CD14-positive monocyte (primary cell): ENCODE results near the gene TMEM95. TPM values are rescaled to one million over a fixed set of nuclear protein-coding genes. Genes with fewer than 3 reads are reported as not detected.

Experiments used
- DNase-seq, 3 donors: peaks; one replicate each; pipeline ENCODE4 v3.0.0-alpha.2; 2011 to 2022
- H2AFZ ChIP-seq: 2 replicates; pipeline ENCODE4 v1.6.0; 2012; ENCODE audit warnings: mild to moderate bottlenecking, low read depth, low read length, inconsistent platforms; ENCODE audit not compliant: insufficient read depth, poor library complexity, severe bottlenecking
- H3K27ac ChIP-seq, 2 donors: 1 replicate in 1 of 2; 2 replicates in 1 of 2; pipeline ENCODE4 v1.5.1; 2012 to 2013; ENCODE audit warnings: low read length in 2 of 2, control low read depth in 1 of 2, inconsistent platforms in 1 of 2, low read depth in 1 of 2, mild to moderate bottlenecking in 1 of 2
- H3K27me3 ChIP-seq, 2 donors: one replicate each; pipeline versions ENCODE4 v1.6.0 to v1.6.1; 2011 to 2013; ENCODE audit warnings: low read length in 2 of 2; ENCODE audit not compliant: control insufficient read depth in 2 of 2, insufficient read depth in 2 of 2
- H3K36me3 ChIP-seq, 2 donors: replicated peaks in 1 of 2; 1 replicate in 1 of 2; 2 replicates in 1 of 2; pipeline versions ENCODE4 v1.5.1 to v1.6.1; 2012 to 2013; ENCODE audit warnings: low read length in 2 of 2, control low read depth in 1 of 2, inconsistent platforms in 1 of 2, mild to moderate bottlenecking in 1 of 2; ENCODE audit not compliant: insufficient read depth in 2 of 2, control insufficient read depth in 1 of 2
- H3K4me1 ChIP-seq, 2 donors: 1 replicate in 1 of 2; 2 replicates in 1 of 2; pipeline versions ENCODE4 v1.5.1 to v1.6.1; 2012 to 2013; ENCODE audit warnings: low read length in 2 of 2, control low read depth in 1 of 2, inconsistent platforms in 1 of 2, mild to moderate bottlenecking in 1 of 2, moderate library complexity in 1 of 2; ENCODE audit not compliant: insufficient read depth in 2 of 2, control insufficient read depth in 1 of 2
- H3K4me2 ChIP-seq: replicated peaks from 2 replicates; pipeline ENCODE3; 2012; ENCODE audit warnings: low read length, moderate library complexity, mild to moderate bottlenecking; ENCODE audit not compliant: poor library complexity, severe bottlenecking; ENCODE audit errors: extremely low read depth
- H3K4me3 ChIP-seq, 3 experiments: fragments of 200-600 bp in 1 of 3; sonication (generic) in 1 of 3; replicated peaks in 1 of 3; 1 replicate in 2 of 3; 2 replicates in 1 of 3; pipeline ENCODE4 v1.5.1; 2011 to 2013; ENCODE audit warnings: low read length in 3 of 3, mild to moderate bottlenecking in 3 of 3, control low read depth in 2 of 3, low read depth in 2 of 3, inconsistent platforms in 1 of 3, moderate library complexity in 1 of 3
- H3K79me2 ChIP-seq: 2 replicates; pipeline ENCODE4 v1.6.0; 2012; ENCODE audit warnings: mild to moderate bottlenecking, control low read depth, inconsistent platforms, low read length, moderate library complexity; ENCODE audit not compliant: insufficient read depth
- H3K9ac ChIP-seq: 2 replicates; pipeline ENCODE4 v1.6.0; 2017; ENCODE audit warnings: low read length, mild to moderate bottlenecking; ENCODE audit not compliant: insufficient read depth, poor library complexity, severe bottlenecking
- H3K9me3 ChIP-seq, 2 donors: replicated peaks in 1 of 2; 1 replicate in 1 of 2; 2 replicates in 1 of 2; pipeline versions ENCODE4 v1.5.1 to v1.6.1; 2012 to 2013; ENCODE audit warnings: low read length in 2 of 2, control low read depth in 1 of 2; ENCODE audit not compliant: control insufficient read depth in 1 of 2, insufficient read depth in 1 of 2
- H4K20me1 ChIP-seq: 2 replicates; pipeline ENCODE4 v1.6.0; 2012; ENCODE audit warnings: mild to moderate bottlenecking, low read length, control low read depth, moderate library complexity; ENCODE audit not compliant: insufficient read depth
- H3K27ac Mint-ChIP-seq, 7 donors: one replicate each; pipeline ENCODE4 v1.8.0; 2020; ENCODE audit warnings: mild to moderate bottlenecking in 7 of 7, mixed read lengths in 7 of 7, moderate library complexity in 6 of 7, inconsistent platforms in 2 of 7
- H3K27me3 Mint-ChIP-seq, 3 donors: one replicate each; pipeline ENCODE4 v1.8.0; 2021 to 2022; ENCODE audit warnings: low read depth in 3 of 3, mild to moderate bottlenecking in 3 of 3, mixed read lengths in 3 of 3, moderate library complexity in 3 of 3, inconsistent platforms in 1 of 3
- H3K36me3 Mint-ChIP-seq, 2 donors: one replicate each; pipeline ENCODE4 v1.8.0; 2020; ENCODE audit warnings: mixed read lengths in 2 of 2, inconsistent platforms in 1 of 2, mild to moderate bottlenecking in 1 of 2
- H3K4me1 Mint-ChIP-seq: one replicate; pipeline ENCODE4 v1.8.0; 2020; ENCODE audit warnings: mild to moderate bottlenecking, mixed read lengths
- H3K4me3 Mint-ChIP-seq, 2 donors: one replicate each; pipeline ENCODE4 v1.8.0; 2020; ENCODE audit warnings: mild to moderate bottlenecking in 2 of 2, mixed read lengths in 2 of 2, moderate library complexity in 1 of 2
- H3K9me3 Mint-ChIP-seq, 7 donors: one replicate each; pipeline ENCODE4 v1.8.0; 2020 to 2022; ENCODE audit warnings: mixed read lengths in 7 of 7, mild to moderate bottlenecking in 6 of 7, moderate library complexity in 6 of 7, inconsistent platforms in 2 of 7
- WGBS: methylation state at CpG from one replicate; pipeline ENCODE4 v1.1.5; 2013; ENCODE audit warnings: missing lambda C conversion rate; ENCODE audit not compliant: insufficient coverage; 5-methylcytosine and 5-hydroxymethylcytosine counted together
- intact Hi-C, 2 donors: fragments of 100-400 bp; cut with micrococcal nuclease; formaldehyde crosslinking; loops; one replicate each; pipeline versions ENCODE4 v1.15.0 to v1.15.1; 2023
- polyA plus RNA-seq, 3 donors: library from polyadenylated mRNA; depleted of rRNA in 1 of 3; unstranded in 2 of 3; stranded (reverse) in 1 of 3; fragments of 300-500 nt in 2 of 3; fragments of >200 nt in 1 of 3; fragmentation: Illumina TruSeq in 2 of 3; gene quantifications; 1 replicate in 2 of 3; 2 replicates in 1 of 3; pipeline ENCODE4 v1.2.3, GENCODE V29; 2012 to 2021
- TF ChIP-seq, protein P1 (sequence below): fragments of 200-600 bp; IDR thresholded peaks from one replicate; pipeline ENCODE4 v1.8.0; 2022; ENCODE audit warnings: antibody characterized with exemption, mild to moderate bottlenecking

The TMEM95 gene
- polyA plus RNA-seq, 3 donors, result not detected

DNA sequence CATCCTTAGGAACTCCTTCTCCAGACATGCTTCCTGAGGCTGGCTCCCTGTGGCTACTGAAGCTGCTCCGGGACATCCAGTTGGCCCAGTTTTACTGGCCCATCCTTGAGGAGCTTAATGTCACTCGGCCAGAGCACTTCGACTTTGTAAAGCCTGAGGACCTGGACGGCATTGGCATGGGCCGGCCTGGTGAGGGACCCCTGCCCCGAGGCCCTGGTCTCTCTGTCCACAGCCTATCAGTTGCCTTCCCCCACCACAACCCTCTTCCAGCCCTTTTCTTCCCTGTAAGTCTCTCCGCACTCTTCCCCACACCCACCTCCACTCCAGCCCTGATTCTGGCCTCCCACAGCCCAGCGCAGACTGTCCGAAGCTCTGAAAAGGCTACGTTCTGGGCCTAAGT, 27.9 kb downstream of the TMEM95 start:
- H3K4me3 Mint-ChIP-seq, result peak overlapping the region in 1 of 2 donors; percentile 84
- Histone ChIP-seq H3K4me3 (no peak overlapping the region), H3K4me1 (peaks cover 16 to 23% of the 10 kb centered on the region in 2 donors), H3K36me3 (peaks cover 0 to 4% of the 10 kb centered on the region in 2 donors), H3K9me3 (no peaks in the 10 kb centered on the region), H4K20me1 (no peaks in the 10 kb centered on the region), H3K27ac (no peak overlapping the region), H3K79me2 (no peaks in the 10 kb centered on the region), H3K4me2 (no peak overlapping the region), H3K27me3 (peaks cover 34 to 59% of the 10 kb centered on the region in 2 donors), H3K9ac (no peak overlapping the region), H2AFZ (no peak overlapping the region)
- 100% methylated on average over 5 of the region's 10 CpGs for WGBS
- peaks cover 14 to 17% of the 10 kb centered on the region in 2 donors for H3K36me3 Mint-ChIP-seq
- TF ChIP-seq, protein P1, sequence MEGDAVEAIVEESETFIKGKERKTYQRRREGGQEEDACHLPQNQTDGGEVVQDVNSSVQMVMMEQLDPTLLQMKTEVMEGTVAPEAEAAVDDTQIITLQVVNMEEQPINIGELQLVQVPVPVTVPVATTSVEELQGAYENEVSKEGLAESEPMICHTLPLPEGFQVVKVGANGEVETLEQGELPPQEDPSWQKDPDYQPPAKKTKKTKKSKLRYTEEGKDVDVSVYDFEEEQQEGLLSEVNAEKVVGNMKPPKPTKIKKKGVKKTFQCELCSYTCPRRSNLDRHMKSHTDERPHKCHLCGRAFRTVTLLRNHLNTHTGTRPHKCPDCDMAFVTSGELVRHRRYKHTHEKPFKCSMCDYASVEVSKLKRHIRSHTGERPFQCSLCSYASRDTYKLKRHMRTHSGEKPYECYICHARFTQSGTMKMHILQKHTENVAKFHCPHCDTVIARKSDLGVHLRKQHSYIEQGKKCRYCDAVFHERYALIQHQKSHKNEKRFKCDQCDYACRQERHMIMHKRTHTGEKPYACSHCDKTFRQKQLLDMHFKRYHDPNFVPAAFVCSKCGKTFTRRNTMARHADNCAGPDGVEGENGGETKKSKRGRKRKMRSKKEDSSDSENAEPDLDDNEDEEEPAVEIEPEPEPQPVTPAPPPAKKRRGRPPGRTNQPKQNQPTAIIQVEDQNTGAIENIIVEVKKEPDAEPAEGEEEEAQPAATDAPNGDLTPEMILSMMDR, result no peak
- H3K9me3 Mint-ChIP-seq, result peaks cover 7 to 21% (median 15%) of the 10 kb centered on the region in 7 donors
- DNase-seq, result no peak
- H3K27ac Mint-ChIP-seq, result peak overlapping the region in 1 of 7 donors; percentile 47
- intact Hi-C loops, result no loop called here
- H3K27me3 Mint-ChIP-seq, result peaks cover 50 to 73% (median 65%) of the 10 kb centered on the region in 3 donors
- H3K4me1 Mint-ChIP-seq, result peaks cover 18% of the 10 kb centered on the region

DNA sequence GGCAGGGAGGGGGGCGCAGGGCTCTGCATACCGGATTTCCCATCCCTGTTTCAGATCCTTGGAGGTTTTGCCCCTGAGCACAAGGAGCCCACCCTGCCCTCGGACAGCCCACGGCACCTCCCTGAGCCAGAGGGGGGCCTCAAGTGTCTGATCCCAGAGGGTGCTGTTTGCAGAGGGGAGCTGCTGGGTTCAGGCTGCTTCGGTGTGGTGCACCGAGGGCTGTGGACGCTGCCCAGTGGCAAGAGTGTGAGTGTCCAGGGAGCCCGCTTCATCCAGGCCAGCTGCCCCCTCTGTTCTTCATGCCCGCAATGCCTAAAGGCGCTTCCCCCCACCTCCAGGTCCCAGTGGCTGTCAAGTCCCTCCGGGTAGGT, 28.4 kb downstream of the TMEM95 start:
- Histone ChIP-seq H3K4me3 (no peak overlapping the region), H2AFZ (no peak overlapping the region), H3K79me2 (no peaks in the 10 kb centered on the region), H3K4me1 (peaks cover 16 to 23% of the 10 kb centered on the region in 2 donors), H3K27ac (no peak overlapping the region), H4K20me1 (no peaks in the 10 kb centered on the region), H3K4me2 (peak overlapping the region; percentile 82), H3K27me3 (peaks cover 34 to 59% of the 10 kb centered on the region in 2 donors), H3K36me3 (peaks cover 1 to 8% of the 10 kb centered on the region in 2 donors), H3K9me3 (no peaks in the 10 kb centered on the region), H3K9ac (no peak overlapping the region)
- H3K4me1 Mint-ChIP-seq, result peaks cover 18% of the 10 kb centered on the region
- H3K4me3 Mint-ChIP-seq, result peak overlapping the region in 1 of 2 donors; percentile 84
- DNase-seq, result no peak
- intact Hi-C loops, result no loop called here
- H3K9me3 Mint-ChIP-seq, result peaks cover 7 to 19% (median 14%) of the 10 kb centered on the region in 7 donors
- WGBS, result 92% methylated on average over 11 of the region's 11 CpGs
- peak overlapping the region in 2 of 7 donors; percentile 25 to 47 for H3K27ac Mint-ChIP-seq
- TF ChIP-seq, protein P1, result no peak
- peaks cover 18 to 19% of the 10 kb centered on the region in 2 donors for H3K36me3 Mint-ChIP-seq
- peaks cover 50 to 71% (median 63%) of the 10 kb centered on the region in 3 donors for H3K27me3 Mint-ChIP-seq
